ENCODE measurements around the gene SMOC2. TPM values are rescaled to one million over a fixed set of nuclear protein-coding genes. Genes with fewer than 3 reads are reported as not detected.

SMOC2 gene
- total and polyA plus RNA-seq, 2 donors, result 5.4 to 6.5 TPM

DNA sequence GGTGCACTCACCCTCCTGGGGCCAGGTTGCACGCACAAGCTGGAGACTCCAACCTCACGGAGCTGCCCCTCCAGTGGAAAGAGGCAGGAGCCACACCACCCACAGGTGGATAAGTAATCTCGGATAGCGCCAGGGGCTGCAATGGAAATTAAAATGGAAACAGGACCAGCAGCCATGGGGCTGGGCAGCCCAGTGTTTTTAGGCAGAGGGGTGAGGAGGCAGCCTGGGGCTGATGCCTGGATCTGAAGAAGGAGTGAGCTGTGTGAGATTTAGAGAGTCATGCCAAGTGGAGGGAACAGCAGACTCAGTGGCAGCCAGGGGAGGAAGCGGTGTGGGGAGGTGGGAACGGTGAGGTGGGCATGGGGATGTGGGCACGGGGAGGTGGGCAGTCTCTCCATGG, 275.6 kb downstream of the SMOC2 start:
- 92% methylated on average over 7 of the region's 7 CpGs for WGBS

DNA sequence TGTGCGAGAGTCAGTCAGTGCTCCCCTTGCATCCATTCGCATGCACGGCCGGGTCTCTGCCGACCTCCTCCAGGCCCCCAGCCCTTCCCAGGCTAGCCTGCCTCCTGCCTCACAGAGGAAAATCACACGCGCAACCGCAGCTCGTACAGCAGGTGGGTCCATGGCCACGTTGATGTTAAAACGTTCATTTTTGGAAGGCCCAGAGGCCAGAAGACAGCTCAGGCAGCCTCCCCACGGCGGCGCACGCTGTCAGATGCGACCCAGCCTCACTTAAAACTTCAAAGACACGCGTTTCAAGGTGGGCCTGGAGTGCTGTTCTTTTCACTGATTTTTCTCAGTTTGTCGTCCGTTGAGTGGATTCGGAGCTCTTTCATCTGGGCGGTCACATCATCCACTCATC, 276.5 kb downstream of the SMOC2 start:
- H3K4me1 ChIP-seq (ENCODE audit: control insufficient read depth in 2 of 2, insufficient read depth in 2 of 2, low read length in 2 of 2), result no peaks in the 10 kb centered on the region
- H3K27ac ChIP-seq (ENCODE audit: low read depth in 1 of 2, low read length in 1 of 2), result no peak overlapping the region
- H3K36me3 ChIP-seq (ENCODE audit: control insufficient read depth in 2 of 2, insufficient read depth in 2 of 2, low read length in 1 of 2), result no peaks in the 10 kb centered on the region
- H3K4me3 ChIP-seq (ENCODE audit: low read length in 2 of 2), result no peak overlapping the region
- peaks cover 1 to 33% of the 10 kb centered on the region in 2 donors for H3K9me3 ChIP-seq (ENCODE audit: control insufficient read depth in 2 of 2, insufficient read depth in 1 of 2, low read length in 1 of 2)
- no peaks in the 10 kb centered on the region for H3K27me3 ChIP-seq (ENCODE audit: control insufficient read depth in 2 of 2, insufficient read depth in 1 of 2, low read length in 1 of 2)
- no peak for DNase-seq (ENCODE audit: low read depth in 6 of 9, low spot score in 9 of 9)
- WGBS, result 93% methylated on average over 22 of the region's 22 CpGs

More for the DNA sequence above, 275.6 kb downstream of the SMOC2 start:
- no peak for DNase-seq (ENCODE audit: low read depth in 6 of 9, low spot score in 9 of 9)
- no peak overlapping the region for H3K4me3 ChIP-seq (ENCODE audit: low read length in 2 of 2)
- no peaks in the 10 kb centered on the region for H3K36me3 ChIP-seq (ENCODE audit: control insufficient read depth in 2 of 2, insufficient read depth in 2 of 2, low read length in 1 of 2)
- peaks cover 1 to 37% of the 10 kb centered on the region in 2 donors for H3K9me3 ChIP-seq (ENCODE audit: control insufficient read depth in 2 of 2, insufficient read depth in 1 of 2, low read length in 1 of 2)
- no peaks in the 10 kb centered on the region for H3K4me1 ChIP-seq (ENCODE audit: control insufficient read depth in 2 of 2, insufficient read depth in 2 of 2, low read length in 2 of 2)
- no peak overlapping the region for H3K27ac ChIP-seq (ENCODE audit: low read depth in 1 of 2, low read length in 1 of 2)
- H3K27me3 ChIP-seq (ENCODE audit: control insufficient read depth in 2 of 2, insufficient read depth in 1 of 2, low read length in 1 of 2), result no peaks in the 10 kb centered on the region

Other genes with a start within 250 kb of the SMOC2 start
- gene DACT2, start 121.4 kb upstream of the SMOC2 start, total RNA-seq, result 4.2 TPM
- 2.5 TPM for gene DACT2, start 121.4 kb upstream of the SMOC2 start, polyA plus RNA-seq

Data from thymus (tissue), 11 donors.